Mucosa of rectum (tissue), 2 donors: Measurements from ENCODE around the gene GALNT9.
A peak's percentile ranks its signal among the peaks of the same experiment; 100 is the strongest.

ENCODE experiments used
- H3K27ac ChIP-seq, 2 donors: one replicate each; pipeline ENCODE4 v1.7.0; 2013; ENCODE audit warnings: inconsistent platforms in 2 of 2, low read depth in 2 of 2, low read length in 2 of 2
- H3K27me3 ChIP-seq, 2 donors: one replicate each; pipeline ENCODE4 v1.7.0; 2013; ENCODE audit warnings: low read length in 2 of 2; ENCODE audit not compliant: control insufficient read depth in 2 of 2, insufficient read depth in 2 of 2
- H3K36me3 ChIP-seq, 2 donors: one replicate each; pipeline ENCODE4 v1.7.0; 2013; ENCODE audit warnings: low read length in 2 of 2; ENCODE audit not compliant: control insufficient read depth in 2 of 2, insufficient read depth in 2 of 2
- H3K4me1 ChIP-seq, 2 donors: one replicate each; pipeline ENCODE4 v1.7.0; 2013; ENCODE audit warnings: low read length in 2 of 2, mild to moderate bottlenecking in 1 of 2; ENCODE audit not compliant: control insufficient read depth in 2 of 2, insufficient read depth in 2 of 2
- H3K4me3 ChIP-seq, 2 donors: one replicate each; pipeline ENCODE4 v1.7.0; 2013; ENCODE audit warnings: low read length in 2 of 2
- H3K9ac ChIP-seq, 2 donors: one replicate each; pipeline ENCODE4 v1.7.0; 2013; ENCODE audit warnings: low read length in 2 of 2, low read depth in 1 of 2, mild to moderate bottlenecking in 1 of 2
- H3K9me3 ChIP-seq, 2 donors: one replicate each; pipeline ENCODE4 v1.7.0; 2013; ENCODE audit warnings: low read length in 2 of 2; ENCODE audit not compliant: control insufficient read depth in 2 of 2
- donor health status: healthy.
- donor health status: Normal muscosa, but diverticular disease.

Gene GALNT9

GRCh38 chr12:132194556-132194955 is 134.8 kb downstream of the GALNT9 start:
- Histone ChIP-seq H3K4me3 (no peak overlapping the region), H3K4me1 (peaks cover 5 to 11% of the 10 kb centered on the region in 2 donors)

GRCh38 chr12:132194056-132194455 is 135.3 kb downstream of the GALNT9 start:
- H3K4me3 ChIP-seq, result no peak overlapping the region

More at GRCh38 chr12:132194556-132194955, 134.8 kb downstream of the GALNT9 start:
- Histone ChIP-seq H3K9me3 (no peaks in the 10 kb centered on the region), H3K9ac (no peak overlapping the region), H3K27ac (no peak overlapping the region), H3K36me3 (no peaks in the 10 kb centered on the region), H3K27me3 (no peaks in the 10 kb centered on the region)

GRCh38 chr12:132191715-132192553 is 137.5 kb downstream of the GALNT9 start:
- peaks cover 8 to 11% of the 10 kb centered on the region in 2 donors for H3K4me1 ChIP-seq
- no peak overlapping the region for H3K4me3 ChIP-seq
- H3K36me3 ChIP-seq, result no peaks in the 10 kb centered on the region
- H3K27ac ChIP-seq, result no peak overlapping the region
- H3K27me3 ChIP-seq, result peaks cover 0 to 7% of the 10 kb centered on the region in 2 donors
- H3K9ac ChIP-seq, result no peak overlapping the region
- H3K9me3 ChIP-seq, result no peaks in the 10 kb centered on the region

More at GRCh38 chr12:132194056-132194455, 135.3 kb downstream of the GALNT9 start:
- Histone ChIP-seq H3K4me1 (peaks cover 8 to 11% of the 10 kb centered on the region in 2 donors), H3K27ac (no peak overlapping the region), H3K27me3 (peaks cover 0 to 3% of the 10 kb centered on the region in 2 donors), H3K9me3 (no peaks in the 10 kb centered on the region), H3K9ac (no peak overlapping the region), H3K36me3 (no peaks in the 10 kb centered on the region)

GRCh38 chr12:132190834-132191500 is 138.4 kb downstream of the GALNT9 start:
- Histone ChIP-seq H3K9ac (no peak overlapping the region), H3K27me3 (peaks cover 0 to 7% of the 10 kb centered on the region in 2 donors), H3K27ac (no peak overlapping the region), H3K4me3 (no peak overlapping the region), H3K36me3 (no peaks in the 10 kb centered on the region), H3K4me1 (peaks cover 8 to 11% of the 10 kb centered on the region in 2 donors), H3K9me3 (no peaks in the 10 kb centered on the region)

GRCh38 chr12:132190012-132190755 is 139.2 kb downstream of the GALNT9 start:
- no peaks in the 10 kb centered on the region for H3K36me3 ChIP-seq
- H3K9ac ChIP-seq, result peak overlapping the region; percentile 65 to 67
- peak overlapping the region; percentile 74 to 77 for H3K4me3 ChIP-seq
- no peaks in the 10 kb centered on the region for H3K9me3 ChIP-seq
- peak overlapping the region; percentile 34 to 58 for H3K27ac ChIP-seq
- H3K4me1 ChIP-seq, result peaks cover 8 to 11% of the 10 kb centered on the region in 2 donors
- H3K27me3 ChIP-seq, result peaks cover 0 to 10% of the 10 kb centered on the region in 2 donors

GRCh38 chr12:132189378-132190011 is 139.9 kb downstream of the GALNT9 start:
- peak overlapping the region; percentile 74 to 77 for H3K4me3 ChIP-seq

GRCh38 chr12:132188916-132189325 is 140.5 kb downstream of the GALNT9 start:
- peak overlapping the region; percentile 70 to 79 for H3K9ac ChIP-seq
- H3K4me3 ChIP-seq, result peak overlapping the region; percentile 74 to 77

More at GRCh38 chr12:132189378-132190011, 139.9 kb downstream of the GALNT9 start:
- Histone ChIP-seq H3K9ac (peak overlapping the region; percentile 70 to 79), H3K36me3 (no peaks in the 10 kb centered on the region), H3K27ac (peak overlapping the region; percentile 37 to 76), H3K4me1 (peaks cover 8 to 11% of the 10 kb centered on the region in 2 donors), H3K27me3 (peaks cover 0 to 10% of the 10 kb centered on the region in 2 donors), H3K9me3 (no peaks in the 10 kb centered on the region)

GRCh38 chr12:132188451-132188901 is 140.9 kb downstream of the GALNT9 start:
- H3K36me3 ChIP-seq, result no peaks in the 10 kb centered on the region
- H3K9me3 ChIP-seq, result no peaks in the 10 kb centered on the region
- H3K27me3 ChIP-seq, result peaks cover 0 to 10% of the 10 kb centered on the region in 2 donors
- H3K4me3 ChIP-seq, result peak overlapping the region in 1 of 2 donors; percentile 46
- H3K9ac ChIP-seq, result no peak overlapping the region
- H3K4me1 ChIP-seq, result peaks cover 8 to 11% of the 10 kb centered on the region in 2 donors
- no peak overlapping the region for H3K27ac ChIP-seq

More at GRCh38 chr12:132188916-132189325, 140.5 kb downstream of the GALNT9 start:
- Histone ChIP-seq H3K27me3 (peaks cover 0 to 10% of the 10 kb centered on the region in 2 donors), H3K36me3 (no peaks in the 10 kb centered on the region), H3K27ac (peak overlapping the region; percentile 37 to 76), H3K9me3 (no peaks in the 10 kb centered on the region), H3K4me1 (peaks cover 8 to 11% of the 10 kb centered on the region in 2 donors)

GRCh38 chr12:132187646-132188450 is 141.5 kb downstream of the GALNT9 start:
- no peak overlapping the region for H3K27ac ChIP-seq
- no peak overlapping the region for H3K9ac ChIP-seq
- peaks cover 8 to 11% of the 10 kb centered on the region in 2 donors for H3K4me1 ChIP-seq
- no peaks in the 10 kb centered on the region for H3K36me3 ChIP-seq
- H3K27me3 ChIP-seq, result peaks cover 0 to 10% of the 10 kb centered on the region in 2 donors
- H3K9me3 ChIP-seq, result no peaks in the 10 kb centered on the region
- no peak overlapping the region for H3K4me3 ChIP-seq
